Hepatocyte (in vitro differentiated cells): Measurements from ENCODE around the gene RASGRF2. TPM values are rescaled to one million over a fixed set of nuclear protein-coding genes. Genes with fewer than 3 reads are reported as not detected.

ENCODE experiments used
- DNase-seq: peaks from one replicate; pipeline ENCODE4 v3.0.0-alpha.2; 2016; ENCODE audit warnings: low spot score
- H2AFZ ChIP-seq: fragments of 200-600 bp; sonication (generic); 2 replicates; pipeline ENCODE4 v1.6.0; 2016; ENCODE audit warnings: antibody characterized with exemption, mild to moderate bottlenecking
- H3K27ac ChIP-seq: fragments of 200-600 bp; sonication (generic); 2 replicates; pipeline ENCODE4 v1.5.1; 2016; ENCODE audit warnings: mild to moderate bottlenecking
- H3K27me3 ChIP-seq: fragments of 200-600 bp; sonication (generic); 2 replicates; pipeline ENCODE4 v1.6.1; 2016
- H3K36me3 ChIP-seq: fragments of 200-600 bp; sonication (generic); replicated peaks from 2 replicates; pipeline ENCODE4 v1.5.1; 2016; ENCODE audit warnings: low read depth; ENCODE audit not compliant: insufficient read depth
- H3K4me1 ChIP-seq: fragments of 200-600 bp; sonication (generic); 2 replicates; pipeline ENCODE4 v1.5.1; 2016; ENCODE audit warnings: mild to moderate bottlenecking, moderate library complexity; ENCODE audit not compliant: insufficient read depth
- H3K4me2 ChIP-seq: fragments of 200-600 bp; sonication (generic); 2 replicates; pipeline ENCODE4 v1.6.0; 2016
- H3K4me3 ChIP-seq: fragments of 200-600 bp; sonication (generic); 2 replicates; pipeline ENCODE4 v1.5.1; 2016; ENCODE audit warnings: mild to moderate bottlenecking
- H3K79me2 ChIP-seq: fragments of 200-600 bp; sonication (generic); 2 replicates; pipeline ENCODE4 v1.6.0; 2017; ENCODE audit warnings: mild to moderate bottlenecking
- H3K9me2 ChIP-seq: fragments of 200-600 bp; sonication (generic); replicated peaks from 2 replicates; pipeline ENCODE4 v1.6.0; 2017; ENCODE audit warnings: mild to moderate bottlenecking; ENCODE audit not compliant: insufficient read depth
- H3K9me3 ChIP-seq: fragments of 200-600 bp; sonication (generic); 2 replicates; pipeline ENCODE4 v1.5.1; 2016; ENCODE audit warnings: low read depth, mild to moderate bottlenecking
- H4K20me1 ChIP-seq: fragments of 200-600 bp; sonication (generic); 2 replicates; pipeline ENCODE4 v1.6.0; 2016; ENCODE audit warnings: mild to moderate bottlenecking; ENCODE audit not compliant: insufficient read depth, poor library complexity, severe bottlenecking
- EZH2 ChIP-seq: fragments of 200-600 bp; sonication (generic); IDR thresholded peaks from 2 replicates; pipeline ENCODE4 v1.6.1; 2016; ENCODE audit warnings: antibody characterized with exemption, mild to moderate bottlenecking, borderline replicate concordance
- EZH2phosphoT487 ChIP-seq: fragments of 200-600 bp; sonication (generic); IDR thresholded peaks from one replicate; pipeline ENCODE4 v1.6.1; 2018; ENCODE audit warnings: antibody characterized with exemption, mild to moderate bottlenecking, low read depth, moderate library complexity; ENCODE audit not compliant: unreplicated experiment, severe bottlenecking
- whole genome bisulfite sequencing: methylation state at CpG from one replicate; pipeline ENCODE4 v1.1.6; 2016; ENCODE audit warnings: low lambda C conversion rate; ENCODE audit errors: missing lambda C conversion rate; 5-methylcytosine and 5-hydroxymethylcytosine counted together
- polyA plus RNA-seq: library from polyadenylated mRNA; unstranded; fragments of >200 nt; fragmentation: Nextera tagmentation; extraction: Ambion mirVana; gene quantifications from 2 replicates; pipeline ENCODE4 v1.2.1, GENCODE V29; 2016
- total RNA-seq: library from RNA; depleted of rRNA; stranded (reverse); fragments of >200 nt; gene quantifications from 2 replicates; pipeline ENCODE4 v1.2.3, GENCODE V29; 2014
- TF ChIP-seq, protein P1 (sequence below): fragments of 200-600 bp; sonication (generic); IDR thresholded peaks from 2 replicates; pipeline ENCODE4 v1.5.1; 2016; ENCODE audit warnings: antibody characterized with exemption, mild to moderate bottlenecking; ENCODE audit not compliant: poor library complexity

Gene RASGRF2
- total and polyA plus RNA-seq, 2 experiments from 2014 or later: 2.0 to 3.3 TPM

DNA sequence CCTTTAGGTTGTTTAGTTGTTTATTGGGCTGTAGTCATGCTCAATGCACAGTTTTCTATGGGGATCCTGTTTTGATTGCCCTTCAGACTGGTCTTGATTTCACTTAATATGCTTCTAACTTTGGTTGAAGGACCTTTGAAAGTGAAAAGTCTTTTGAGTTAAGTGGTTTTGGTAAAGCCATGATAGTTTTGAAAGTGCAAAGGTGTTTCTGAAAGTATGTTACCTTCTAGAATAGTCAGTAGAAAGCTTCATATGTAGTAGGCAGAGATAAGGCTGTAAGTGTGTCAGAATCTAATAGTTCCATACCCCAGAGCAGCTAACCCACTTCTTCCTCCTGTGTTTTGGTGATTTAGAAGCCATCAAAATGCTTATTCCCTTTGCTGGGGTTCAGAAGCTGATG lies 46.1 kb downstream of the RASGRF2 start:
- Histone ChIP-seq H3K36me3 (no peaks in the 10 kb centered on the region), H3K4me1 (no peaks in the 10 kb centered on the region), H4K20me1 (no peaks in the 10 kb centered on the region), H3K4me3 (no peak overlapping the region), H3K4me2 (no peak overlapping the region), H3K9me2 (no peaks in the 10 kb centered on the region), H3K9me3 (no peaks in the 10 kb centered on the region), H3K27ac (no peak overlapping the region), H2AFZ (no peak overlapping the region), H3K79me2 (no peaks in the 10 kb centered on the region), H3K27me3 (no peaks in the 10 kb centered on the region)
- no peak for DNase-seq
- TF ChIP-seq, protein P1, sequence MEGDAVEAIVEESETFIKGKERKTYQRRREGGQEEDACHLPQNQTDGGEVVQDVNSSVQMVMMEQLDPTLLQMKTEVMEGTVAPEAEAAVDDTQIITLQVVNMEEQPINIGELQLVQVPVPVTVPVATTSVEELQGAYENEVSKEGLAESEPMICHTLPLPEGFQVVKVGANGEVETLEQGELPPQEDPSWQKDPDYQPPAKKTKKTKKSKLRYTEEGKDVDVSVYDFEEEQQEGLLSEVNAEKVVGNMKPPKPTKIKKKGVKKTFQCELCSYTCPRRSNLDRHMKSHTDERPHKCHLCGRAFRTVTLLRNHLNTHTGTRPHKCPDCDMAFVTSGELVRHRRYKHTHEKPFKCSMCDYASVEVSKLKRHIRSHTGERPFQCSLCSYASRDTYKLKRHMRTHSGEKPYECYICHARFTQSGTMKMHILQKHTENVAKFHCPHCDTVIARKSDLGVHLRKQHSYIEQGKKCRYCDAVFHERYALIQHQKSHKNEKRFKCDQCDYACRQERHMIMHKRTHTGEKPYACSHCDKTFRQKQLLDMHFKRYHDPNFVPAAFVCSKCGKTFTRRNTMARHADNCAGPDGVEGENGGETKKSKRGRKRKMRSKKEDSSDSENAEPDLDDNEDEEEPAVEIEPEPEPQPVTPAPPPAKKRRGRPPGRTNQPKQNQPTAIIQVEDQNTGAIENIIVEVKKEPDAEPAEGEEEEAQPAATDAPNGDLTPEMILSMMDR: no peak
- no peak for TF ChIP-seq EZH2phosphoT487
- TF ChIP-seq EZH2: no peak

DNA sequence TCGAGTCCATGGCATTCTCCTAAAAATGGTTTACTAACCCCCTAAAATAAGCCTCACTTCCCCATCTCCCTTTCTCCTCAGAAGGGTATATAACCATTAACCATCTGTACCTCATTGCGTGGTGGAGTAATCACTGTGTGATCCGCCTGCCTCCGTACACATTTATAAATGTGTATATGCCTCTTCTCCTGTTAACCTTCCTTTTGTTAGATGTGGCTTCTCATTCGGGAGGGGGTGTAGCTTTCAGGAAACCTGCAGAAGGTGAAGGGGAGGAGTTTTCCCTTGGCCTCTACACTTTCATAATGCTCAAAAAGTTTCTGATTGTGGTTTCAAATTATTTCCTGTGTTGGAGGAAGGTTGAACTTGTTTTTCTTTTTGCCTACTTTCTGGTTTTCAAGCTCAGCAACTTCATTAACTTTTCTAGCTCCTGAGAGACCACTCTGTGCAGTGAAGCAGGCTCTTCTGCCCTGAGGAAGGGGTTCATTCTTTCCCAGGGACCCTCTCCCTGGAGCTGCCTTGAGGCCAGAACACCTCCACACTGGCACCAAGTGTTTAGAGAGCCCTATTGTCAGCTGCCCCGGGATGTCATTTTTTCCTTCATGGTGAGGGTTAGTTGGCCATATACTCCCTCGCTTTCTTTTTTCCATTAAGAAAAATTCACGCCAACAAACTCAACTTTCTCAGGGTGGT lies 46.9 kb downstream of the RASGRF2 start:
- Histone ChIP-seq H4K20me1 (no peaks in the 10 kb centered on the region), H3K79me2 (no peaks in the 10 kb centered on the region), H2AFZ (no peak overlapping the region), H3K27ac (no peak overlapping the region), H3K4me2 (no peak overlapping the region), H3K9me2 (no peaks in the 10 kb centered on the region), H3K27me3 (no peaks in the 10 kb centered on the region), H3K4me3 (no peak overlapping the region), H3K36me3 (no peaks in the 10 kb centered on the region), H3K4me1 (no peaks in the 10 kb centered on the region), H3K9me3 (no peaks in the 10 kb centered on the region)
- whole genome bisulfite sequencing: 88% methylated on average over 8 of the region's 8 CpGs
- no peak for TF ChIP-seq EZH2phosphoT487
- TF ChIP-seq, protein P1: no peak
- TF ChIP-seq EZH2: no peak
- DNase-seq: no peak

DNA sequence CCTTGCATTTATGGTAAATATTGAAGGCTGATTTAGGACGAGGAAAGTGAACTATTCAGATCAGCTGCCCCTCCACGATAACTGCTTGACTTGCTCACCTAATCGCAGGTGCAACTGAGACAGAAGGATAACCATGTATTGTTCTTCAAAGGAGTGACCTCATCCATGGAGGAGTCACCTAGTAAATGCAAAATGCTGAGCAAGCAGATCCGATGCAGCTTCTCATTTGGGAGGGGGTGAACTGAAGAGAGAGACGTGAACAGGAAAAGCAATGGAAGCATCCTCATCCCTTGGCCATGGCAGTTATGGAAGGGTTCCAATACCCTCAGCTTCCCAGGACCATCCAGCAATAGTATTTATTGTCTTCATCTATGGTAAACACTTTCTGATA lies 47.5 kb downstream of the RASGRF2 start:
- no peak for DNase-seq
- Histone ChIP-seq H4K20me1 (no peaks in the 10 kb centered on the region), H3K4me3 (no peak overlapping the region), H3K79me2 (no peaks in the 10 kb centered on the region), H3K27ac (no peak overlapping the region), H3K9me2 (no peaks in the 10 kb centered on the region), H3K9me3 (no peaks in the 10 kb centered on the region), H3K36me3 (no peaks in the 10 kb centered on the region), H2AFZ (no peak overlapping the region), H3K4me1 (no peaks in the 10 kb centered on the region), H3K27me3 (no peaks in the 10 kb centered on the region), H3K4me2 (no peak overlapping the region)
- WGBS: 94% methylated on average over 5 of the region's 5 CpGs
- no peak for TF ChIP-seq EZH2phosphoT487
- TF ChIP-seq, protein P1: no peak
- no peak for TF ChIP-seq EZH2
